Measurements from ENCODE around the gene MT1E. TPM values are rescaled to one million over a fixed set of nuclear protein-coding genes. Genes with fewer than 3 reads are reported as not detected.
"Not testable (repeated sequence)": the region's sequence is repeated elsewhere in the genome, so short reads cannot be mapped to it uniquely, and the experiment has no call there.

The MT1E gene
- total RNA-seq, 4 donors from 2014 or later = 53.9 to 2,225 (median 195) TPM

DNA sequence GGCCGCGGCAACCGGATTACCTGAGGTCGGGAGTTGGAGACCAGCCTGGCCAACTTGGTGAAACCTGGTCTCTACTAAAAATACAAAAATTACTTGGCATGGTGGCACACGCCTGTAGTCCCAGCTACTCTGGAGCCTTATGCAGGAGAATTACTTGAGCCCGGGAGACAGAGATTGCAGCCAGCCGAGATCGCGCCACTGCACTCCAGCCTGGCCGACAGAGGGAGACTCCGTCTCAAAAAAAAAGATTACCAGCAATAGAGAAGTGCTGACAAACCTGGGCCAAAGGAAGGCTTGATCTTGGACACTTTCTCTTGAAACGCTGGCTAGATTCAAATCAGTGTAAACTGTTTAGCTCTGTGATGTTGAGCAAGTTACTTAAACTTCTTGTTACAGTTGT is 48.3 kb downstream of the MT1E start:
- no peak overlapping the region for H3K4me3 ChIP-seq
- H3K4me1 ChIP-seq = peaks cover 0 to 20% (median 2%) of the 10 kb centered on the region in 4 donors
- H3K27me3 ChIP-seq = peaks cover 0 to 6% of the 10 kb centered on the region in 2 donors
- DNase-seq = peak in 1 of 3 donors; percentile 71
- H3K9me3 ChIP-seq = no peaks in the 10 kb centered on the region
- TF ChIP-seq, protein P1, sequence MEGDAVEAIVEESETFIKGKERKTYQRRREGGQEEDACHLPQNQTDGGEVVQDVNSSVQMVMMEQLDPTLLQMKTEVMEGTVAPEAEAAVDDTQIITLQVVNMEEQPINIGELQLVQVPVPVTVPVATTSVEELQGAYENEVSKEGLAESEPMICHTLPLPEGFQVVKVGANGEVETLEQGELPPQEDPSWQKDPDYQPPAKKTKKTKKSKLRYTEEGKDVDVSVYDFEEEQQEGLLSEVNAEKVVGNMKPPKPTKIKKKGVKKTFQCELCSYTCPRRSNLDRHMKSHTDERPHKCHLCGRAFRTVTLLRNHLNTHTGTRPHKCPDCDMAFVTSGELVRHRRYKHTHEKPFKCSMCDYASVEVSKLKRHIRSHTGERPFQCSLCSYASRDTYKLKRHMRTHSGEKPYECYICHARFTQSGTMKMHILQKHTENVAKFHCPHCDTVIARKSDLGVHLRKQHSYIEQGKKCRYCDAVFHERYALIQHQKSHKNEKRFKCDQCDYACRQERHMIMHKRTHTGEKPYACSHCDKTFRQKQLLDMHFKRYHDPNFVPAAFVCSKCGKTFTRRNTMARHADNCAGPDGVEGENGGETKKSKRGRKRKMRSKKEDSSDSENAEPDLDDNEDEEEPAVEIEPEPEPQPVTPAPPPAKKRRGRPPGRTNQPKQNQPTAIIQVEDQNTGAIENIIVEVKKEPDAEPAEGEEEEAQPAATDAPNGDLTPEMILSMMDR (IDR thresholded peaks at IDR 0.05) = peak in 5 of 6 experiments; percentile 29 to 71 (median 53)
- no peak for TF ChIP-seq POLR2A (IDR thresholded peaks at IDR 0.05)
- no peak overlapping the region for H3K27ac ChIP-seq
- H3K36me3 ChIP-seq = no peaks in the 10 kb centered on the region

DNA sequence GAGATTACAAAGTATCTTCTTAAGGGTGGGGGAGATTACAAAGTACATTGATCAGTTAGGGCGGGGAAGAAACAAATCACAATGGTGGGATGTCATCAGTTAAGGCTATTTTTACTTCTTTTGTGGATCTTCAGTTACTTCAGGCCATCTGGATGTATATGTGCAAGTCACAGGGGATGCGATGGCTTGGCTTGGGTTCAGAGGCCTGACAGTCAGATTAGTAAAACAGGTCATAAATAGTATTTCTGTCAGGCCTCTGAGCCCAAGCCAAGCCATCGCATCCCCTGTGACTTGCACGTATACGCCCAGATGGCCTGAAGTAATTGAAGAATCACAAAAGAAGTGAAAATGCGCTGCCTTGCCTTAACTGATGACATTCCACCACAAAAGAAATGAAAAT is 49.0 kb downstream of the MT1E start:
- not testable (repeated sequence) for H3K9me3 ChIP-seq, DNase-seq, H3K36me3 ChIP-seq, H3K27me3 ChIP-seq, H3K4me3 ChIP-seq, H3K27ac ChIP-seq
- H3K4me1 ChIP-seq = peaks cover 0 to 14% (median 2%) of the 10 kb centered on the region in 4 donors

DNA sequence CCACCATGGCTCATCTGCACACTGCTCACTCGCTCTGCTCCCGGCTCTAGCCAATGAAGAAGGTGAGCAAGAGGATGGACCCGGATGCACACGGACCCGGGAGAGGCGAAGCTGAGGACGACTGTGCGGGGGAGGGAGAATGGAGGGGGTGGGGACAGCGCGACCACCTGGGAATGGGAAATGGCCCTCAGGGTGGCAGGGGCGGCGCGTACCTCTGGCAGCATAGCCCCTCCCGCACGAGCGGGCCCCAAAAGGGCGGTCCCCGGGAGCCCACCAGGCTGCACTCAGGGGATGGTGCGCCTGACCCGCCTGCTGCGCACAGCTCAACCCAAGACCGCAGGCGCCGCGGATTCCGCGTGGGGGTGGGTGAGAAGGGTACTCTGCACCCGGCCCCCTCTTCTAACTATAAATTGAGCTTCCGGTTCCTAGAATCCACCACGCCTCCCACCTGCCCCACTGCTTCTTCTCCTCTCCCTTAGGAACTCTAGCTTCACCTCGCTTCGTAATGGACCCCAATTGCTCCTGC is 50.2 kb downstream of the MT1E start:
- no peaks in the 10 kb centered on the region for H3K36me3 ChIP-seq
- DNase-seq = peak in 1 of 3 donors; percentile 70
- no peaks in the 10 kb centered on the region for H3K9me3 ChIP-seq
- H3K27me3 ChIP-seq = peaks cover 0 to 6% of the 10 kb centered on the region in 2 donors
- H3K27ac ChIP-seq = no peak overlapping the region
- TF ChIP-seq, protein P1 (IDR thresholded peaks at IDR 0.05) = no peak
- no peak for TF ChIP-seq POLR2A (IDR thresholded peaks at IDR 0.05)
- peaks cover 0 to 9% (median 2%) of the 10 kb centered on the region in 4 donors for H3K4me1 ChIP-seq
- peak overlapping the region; percentile 6 to 37 (median 22) for H3K4me3 ChIP-seq

Other genes with a start within 250 kb of the MT1E start
- gene AMFR, start 200.2 kb upstream of the MT1E start, total RNA-seq = 100 to 1,000 TPM; 149 to 265 (median 170) TPM
- gene NUDT21, start 174.4 kb upstream of the MT1E start, total RNA-seq = 10 to 100 TPM; 26.1 to 43.6 (median 34.2) TPM
- gene OGFOD1, start 174.2 kb upstream of the MT1E start, total RNA-seq = 10 to 100 TPM; 11.0 to 47.9 (median 18.0) TPM
- gene BBS2, start 105.8 kb upstream of the MT1E start, total RNA-seq = 10 to 100 TPM; 22.9 to 66.0 (median 39.6) TPM
- gene MT4, start 60.7 kb upstream of the MT1E start, total RNA-seq = not detected
- gene MT3, start 36.3 kb upstream of the MT1E start, total RNA-seq = not detected
- 1,000 to 10,000 TPM in 1 of 4 donors, 100 to 1,000 TPM in 1, 10 to 100 TPM in 2; 33.2 to 1,072 (median 216) TPM for gene MT2A, start 17.2 kb upstream of the MT1E start, total RNA-seq
- gene MT1M, start 6.9 kb downstream of the MT1E start, total RNA-seq = 100 to 1,000 TPM in 1 of 4 donors, 10 to 100 TPM in 1, 1 to 10 TPM in 2; 3.5 to 252 (median 11.3) TPM
- gene MT1A, start 12.9 kb downstream of the MT1E start, total RNA-seq = 100 to 1,000 TPM in 1 of 4 donors, not detected in 3; 102 TPM
- 10 to 100 TPM in 1 of 4 donors, not detected in 3; 39.3 TPM for gene MT1B, start 26.1 kb downstream of the MT1E start, total RNA-seq
- gene MT1F, start 32.2 kb downstream of the MT1E start, total RNA-seq = 100 to 1,000 TPM in 1 of 4 donors, 10 to 100 TPM in 2, 1 to 10 TPM in 1; 8.0 to 310 (median 44.1) TPM
- 1,000 to 10,000 TPM in 1 of 4 donors, 100 to 1,000 TPM in 2, 10 to 100 TPM in 1; 17.8 to 5,605 (median 130) TPM for gene MT1G, start 42.3 kb downstream of the MT1E start, total RNA-seq
- gene MT1H, start 44.0 kb downstream of the MT1E start, total RNA-seq = 1,000 to 10,000 TPM in 1 of 4 donors, 10 to 100 TPM in 1, 1 to 10 TPM in 1, not detected in 1; 5.8 to 2,098 (median 30.1) TPM
- gene MT1X, start 56.7 kb downstream of the MT1E start, total RNA-seq = 1,000 to 10,000 TPM in 1 of 4 donors, 100 to 1,000 TPM in 3; 121 to 1,155 (median 305) TPM
- 100 to 1,000 TPM in 1 of 4 donors, 10 to 100 TPM in 3; 27.3 to 195 (median 31.4) TPM for gene NUP93, start 104.3 kb downstream of the MT1E start, total RNA-seq
- gene SLC12A3, start 239.4 kb downstream of the MT1E start, total RNA-seq = not detected

All from Peyer's patch (tissue), 4 donors.